HG03025 (cell line): ENCODE data around the gene STK4.

ENCODE experiments used
- ATAC-seq: cut with Tn5 transposase; IDR thresholded peaks from one replicate; pipeline ENCODE4 v1.9.1; 2021; ENCODE audit warnings: mild to moderate bottlenecking, moderate library complexity; ENCODE audit not compliant: unreplicated experiment, low FRiP score

STK4 gene

GRCh38 chr20:45104786-45105185 is 138.5 kb downstream of the STK4 start:
- ATAC-seq: no peak

- no peak for ATAC-seq
These were observed 139.0 kb downstream of the STK4 start for GRCh38 chr20:45105317-45105716.

GRCh38 chr20:45109634-45110033 is 143.3 kb downstream of the STK4 start:
- ATAC-seq: no peak

- ATAC-seq: no peak
These were observed 144.0 kb downstream of the STK4 start for GRCh38 chr20:45110301-45110700.

DNA sequence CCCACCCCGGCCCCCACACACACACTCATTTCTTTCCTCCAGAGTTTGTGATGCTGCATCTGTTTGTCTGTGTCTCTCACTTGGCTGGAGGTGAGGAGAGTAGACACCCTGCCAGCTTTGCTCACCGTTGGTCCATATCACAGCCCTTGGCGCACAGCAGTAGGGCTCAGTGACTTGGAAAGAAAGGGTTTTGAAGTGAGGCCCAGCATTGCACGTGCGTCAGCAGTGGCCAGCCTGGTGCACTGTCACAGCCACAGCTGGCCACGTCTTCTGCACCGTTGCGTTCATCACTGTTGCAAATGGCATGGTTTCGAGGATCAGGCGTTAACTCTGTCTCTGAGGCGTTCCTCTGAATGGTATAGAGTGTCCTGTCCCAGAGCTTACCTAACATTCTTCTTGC is 145.0 kb downstream of the STK4 start:
- ATAC-seq: no peak

GRCh38 chr20:45111799-45112471 is 145.6 kb downstream of the STK4 start:
- no peak for ATAC-seq

DNA sequence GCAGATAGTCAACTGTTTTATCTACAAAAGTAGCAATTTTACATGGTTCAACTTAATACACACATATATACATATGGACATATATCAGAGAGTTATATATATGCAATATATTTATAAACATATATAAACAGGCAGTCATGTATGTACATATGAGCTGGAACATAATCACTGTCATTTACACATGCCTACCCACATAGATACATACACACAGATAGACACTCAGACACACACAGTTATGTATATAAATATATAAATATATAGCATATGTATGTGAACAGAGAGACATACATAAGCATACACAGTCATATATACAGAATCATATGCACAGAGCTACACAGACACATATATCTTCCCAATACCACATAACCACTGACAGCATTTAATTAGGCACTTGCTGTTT is 146.4 kb downstream of the STK4 start:
- no peak for ATAC-seq

DNA sequence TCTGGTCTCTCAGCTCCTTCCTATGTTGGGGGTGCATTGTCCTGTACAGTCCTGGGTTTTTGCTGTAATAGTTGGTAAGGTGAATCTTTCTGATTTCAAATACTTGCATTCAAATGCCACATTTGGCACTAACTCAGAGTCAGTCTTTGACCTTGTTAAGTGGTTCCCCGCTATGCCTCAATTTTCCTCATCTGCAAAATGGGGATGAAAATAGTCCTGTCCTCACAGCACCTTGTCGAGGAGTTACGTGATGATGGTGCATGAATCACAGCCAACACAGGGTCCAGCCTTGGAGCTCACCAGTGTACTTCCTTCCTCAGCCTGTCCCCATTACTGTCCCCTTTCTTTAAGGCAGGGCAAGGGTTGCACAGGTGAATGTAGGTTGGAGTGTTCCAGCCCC is 147.6 kb downstream of the STK4 start:
- no peak for ATAC-seq

- ATAC-seq: no peak
These were observed 148.4 kb downstream of the STK4 start, which contains the start of gene WFDC5 for GRCh38 chr20:45114465-45115385. WFDC5 (minus strand) TSS chr20:45115174; CDS start chr20:45115083, 91 bp downstream.

DNA sequence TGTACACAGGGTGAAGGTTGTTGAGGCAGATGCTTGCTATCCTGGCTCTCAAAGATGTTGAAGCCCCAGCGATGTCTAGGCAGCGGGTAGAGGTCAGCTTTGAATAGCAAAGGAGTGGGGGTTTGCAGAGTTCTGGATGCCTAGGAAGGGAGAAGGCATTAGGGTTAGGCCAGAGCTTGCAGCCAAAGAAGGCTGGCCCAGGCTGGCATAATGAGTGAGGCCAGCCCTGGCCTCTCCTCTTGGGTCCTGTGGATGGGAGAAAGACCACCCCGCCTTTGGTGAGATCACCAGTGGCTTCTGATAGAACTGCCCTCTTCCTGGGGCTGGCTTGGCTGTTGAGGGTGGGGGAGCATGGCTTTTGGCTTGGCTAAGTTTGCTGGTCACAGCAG is 149.1 kb downstream of the STK4 start:
- no peak for ATAC-seq

DNA sequence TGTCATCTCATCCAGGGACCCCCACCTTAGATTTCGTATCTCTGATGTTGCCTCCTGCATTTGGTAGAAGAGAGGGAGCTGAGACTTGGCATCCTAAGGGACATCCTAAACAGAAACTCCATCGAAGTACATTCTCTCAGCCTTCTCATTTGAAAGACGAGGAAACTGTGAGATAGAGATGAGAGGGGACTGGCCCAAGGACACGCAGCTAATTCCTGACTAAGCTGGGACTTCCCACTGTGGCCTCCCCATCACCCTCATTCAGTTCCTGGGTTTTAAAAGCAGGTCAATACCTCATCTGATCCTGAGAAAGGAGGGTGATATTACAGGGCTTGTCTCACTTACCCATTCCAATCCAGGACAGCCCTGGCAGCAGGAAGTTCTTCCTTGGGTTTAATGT is 149.5 kb downstream of the STK4 start:
- ATAC-seq: no peak

- no peak for ATAC-seq
These were observed 151.3 kb downstream of the STK4 start for GRCh38 chr20:45117581-45117980.

- ATAC-seq: no peak
These were observed 151.7 kb downstream of the STK4 start for GRCh38 chr20:45118028-45118427.

GRCh38 chr20:45119556-45120266 is 153.4 kb downstream of the STK4 start:
- no peak for ATAC-seq

DNA sequence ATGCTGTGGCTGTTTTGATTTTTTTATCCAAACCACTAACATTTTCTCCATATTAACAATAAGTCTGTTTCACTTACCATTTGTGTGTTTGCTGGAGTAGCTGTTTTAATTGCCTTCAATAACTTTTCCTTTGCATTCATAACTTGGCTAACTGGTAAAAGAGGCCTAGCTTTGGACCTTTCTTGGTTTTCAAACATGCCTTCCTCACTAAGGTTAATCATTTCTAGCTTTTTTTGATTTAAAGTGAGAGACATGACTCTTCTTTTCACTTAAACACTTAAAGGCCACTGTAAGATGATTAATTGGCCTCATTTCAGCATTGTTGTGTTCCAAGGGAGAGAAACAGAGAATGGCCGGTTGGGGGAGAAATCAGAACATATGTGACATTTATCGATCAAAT is 155.1 kb downstream of the STK4 start:
- no peak for ATAC-seq

GRCh38 chr20:45124365-45124764 is 158.1 kb downstream of the STK4 start, which contains the start of gene WFDC12:
WFDC12 (minus strand) TSS chr20:45124465; CDS start chr20:45124447, 18 bp downstream.
- no peak for ATAC-seq

DNA sequence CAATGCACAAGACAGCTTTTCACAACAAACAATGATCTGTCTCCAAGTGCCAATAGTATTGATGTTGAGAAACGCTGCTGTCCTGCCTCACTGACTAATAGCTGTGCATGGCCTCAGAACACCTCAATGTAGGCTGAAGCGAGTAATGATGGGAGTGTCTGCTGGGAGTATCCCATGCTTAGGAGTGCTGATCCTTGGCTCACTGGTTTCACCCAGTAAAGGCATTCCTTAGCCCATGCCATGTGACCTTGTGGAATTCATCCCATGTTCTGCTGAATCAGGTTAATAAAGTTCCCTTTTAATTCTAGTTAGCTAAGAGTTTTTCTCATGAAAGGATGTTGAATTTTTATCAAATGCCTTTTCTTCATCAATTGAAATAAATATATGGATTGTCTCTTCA is 161.8 kb downstream of the STK4 start:
- no peak for ATAC-seq
